GM19324 (cell line): ENCODE measurements around the gene TMEM138.

Source experiments
- ATAC-seq: cut with Tn5 transposase; IDR thresholded peaks from one replicate; pipeline ENCODE4 v1.9.1; 2021; ENCODE audit warnings: mild to moderate bottlenecking, moderate library complexity; ENCODE audit not compliant: unreplicated experiment, low FRiP score

Gene TMEM138

DNA sequence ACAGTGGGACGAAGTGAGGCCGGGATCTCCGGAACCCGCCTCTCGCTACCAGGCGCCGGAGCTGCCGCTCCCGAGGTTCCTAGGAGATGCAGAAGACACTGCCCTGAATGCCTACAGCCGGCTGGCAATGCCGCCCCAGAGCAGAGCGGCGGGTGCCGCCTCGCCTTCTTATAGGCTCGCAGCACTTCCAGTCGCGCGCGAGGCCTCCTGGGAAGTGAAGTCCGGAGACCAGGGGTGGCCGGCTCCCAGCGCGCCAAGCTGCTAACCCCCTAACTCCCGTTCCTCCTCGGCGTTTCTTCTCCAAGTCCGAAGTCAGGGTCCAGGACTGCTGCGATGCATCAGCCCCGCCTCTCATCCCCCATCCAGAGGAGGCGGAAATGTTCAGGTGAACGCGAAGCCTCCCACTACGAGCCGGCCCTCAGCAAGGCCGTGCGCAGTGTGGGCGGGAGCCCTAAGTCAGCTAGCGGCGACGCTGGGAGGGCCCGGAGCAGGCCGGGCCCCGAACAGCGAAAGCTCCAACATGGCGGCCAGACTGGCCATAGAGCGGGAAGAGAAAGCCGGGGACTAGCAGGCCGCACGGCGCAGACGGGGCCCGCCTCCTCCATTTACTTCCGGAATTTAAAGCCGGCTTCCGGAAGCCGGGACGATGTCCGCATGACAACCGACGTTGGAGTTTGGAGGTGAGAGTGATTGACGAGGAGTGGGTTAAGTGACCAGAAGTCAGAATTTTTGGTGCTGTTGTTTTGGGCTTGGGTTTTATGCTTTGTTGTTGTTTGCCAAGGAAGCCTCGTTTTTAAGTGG lies at the start of gene TMEM138, which contains the start of gene CYB561A3:
Gene TMEM138 (plus strand): TSS at position 634 of the 801 bp plus-strand sequence. CDS start 2,017 bp downstream, outside the sequence.
Gene CYB561A3 (minus strand): TSS at position 142 of the 801 bp plus-strand sequence. CDS start 5,169 bp downstream, outside the sequence.
- peak; percentile 94 for ATAC-seq

- no peak for ATAC-seq
Observed at GRCh38 chr11:61315260-61315659, 46.9 kb upstream of the TMEM138 start.

- no peak for ATAC-seq
Observed at GRCh38 chr11:61325649-61326414, 36.3 kb upstream of the TMEM138 start.

DNA sequence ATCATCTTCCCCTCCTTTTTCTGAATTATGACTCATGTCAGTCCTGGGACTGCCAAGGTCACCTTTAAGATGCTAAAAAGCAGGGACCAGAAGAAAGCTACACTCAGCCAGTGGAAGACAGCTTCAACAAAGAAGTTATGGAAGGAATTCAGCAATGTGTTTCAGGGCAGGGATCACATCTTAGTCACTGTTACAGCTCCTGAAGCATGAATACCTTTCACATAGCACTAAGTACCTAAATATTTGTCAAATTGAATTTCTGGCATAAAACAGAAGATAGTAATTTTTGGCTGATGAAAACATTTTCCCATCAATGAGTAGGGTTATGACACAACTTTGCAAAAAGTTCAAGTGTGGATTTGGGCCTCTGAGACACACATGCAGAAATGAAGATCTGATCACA lies 34.5 kb upstream of the TMEM138 start:
- ATAC-seq, result no peak

- no peak for ATAC-seq
Observed at GRCh38 chr11:61328351-61328750, 33.8 kb upstream of the TMEM138 start.

DNA sequence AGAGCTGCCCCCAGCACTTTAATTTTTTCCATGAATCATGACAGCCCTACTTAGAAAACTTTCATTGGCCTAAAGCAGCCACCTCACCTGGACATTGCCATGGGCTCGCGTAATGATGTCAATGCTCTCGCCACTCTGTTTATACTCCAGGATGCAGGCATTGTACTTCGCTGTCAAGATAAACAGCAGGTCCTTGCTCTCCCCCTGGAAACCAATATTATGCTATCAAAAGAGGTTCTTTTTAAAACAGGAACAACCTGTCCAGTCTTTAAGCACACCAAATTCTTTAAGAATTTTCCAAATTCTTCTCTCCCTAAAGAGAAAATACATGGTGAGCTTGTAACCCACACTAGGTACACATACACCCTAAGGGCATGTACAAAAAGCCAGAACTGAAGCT lies 32.3 kb upstream of the TMEM138 start:
- ATAC-seq, result no peak

DNA sequence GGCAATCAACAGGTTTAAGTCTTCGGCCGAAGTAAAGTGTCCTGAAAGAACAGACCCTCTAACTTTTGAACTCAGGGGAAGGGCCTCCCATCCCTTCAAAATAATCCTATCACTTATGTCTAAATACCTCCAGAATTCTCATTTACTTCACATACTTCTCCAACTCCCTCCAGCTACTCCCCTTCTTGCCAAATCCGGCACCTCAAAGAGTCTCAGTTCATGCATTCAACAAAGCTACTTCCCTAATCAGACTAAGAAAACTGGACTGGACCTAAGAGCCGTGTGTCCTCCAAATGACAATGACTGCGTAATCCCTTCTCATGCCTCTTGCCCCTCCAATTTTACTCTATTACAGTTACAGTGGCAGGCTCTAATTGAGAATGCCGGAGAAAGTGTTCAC lies 30.5 kb upstream of the TMEM138 start:
- no peak for ATAC-seq

DNA sequence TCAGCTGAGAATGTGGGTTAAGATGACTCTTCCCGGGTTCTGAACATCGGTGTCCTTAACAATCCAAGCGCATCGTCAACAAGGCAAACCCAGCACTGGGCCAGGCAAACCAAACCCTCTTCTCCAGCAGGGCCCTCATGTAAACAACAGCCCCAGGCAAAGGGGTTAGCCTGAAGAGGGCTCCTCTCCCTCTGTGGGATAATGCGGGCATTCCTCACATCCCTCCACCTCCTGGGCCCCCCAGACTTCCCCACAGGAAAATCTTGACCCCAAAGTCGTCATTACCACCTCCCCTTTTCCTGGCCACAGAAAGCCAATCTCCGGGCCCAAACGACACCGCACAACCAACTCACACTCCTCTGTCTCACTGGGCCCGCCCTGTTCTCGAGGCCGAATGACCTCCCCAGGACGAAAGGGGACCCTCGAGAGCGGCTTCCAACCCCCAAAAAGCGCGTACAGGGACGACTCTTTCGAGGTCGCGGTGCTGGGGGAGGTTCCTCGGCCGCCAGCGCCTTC lies 29.8 kb upstream of the TMEM138 start:
- ATAC-seq, result no peak

DNA sequence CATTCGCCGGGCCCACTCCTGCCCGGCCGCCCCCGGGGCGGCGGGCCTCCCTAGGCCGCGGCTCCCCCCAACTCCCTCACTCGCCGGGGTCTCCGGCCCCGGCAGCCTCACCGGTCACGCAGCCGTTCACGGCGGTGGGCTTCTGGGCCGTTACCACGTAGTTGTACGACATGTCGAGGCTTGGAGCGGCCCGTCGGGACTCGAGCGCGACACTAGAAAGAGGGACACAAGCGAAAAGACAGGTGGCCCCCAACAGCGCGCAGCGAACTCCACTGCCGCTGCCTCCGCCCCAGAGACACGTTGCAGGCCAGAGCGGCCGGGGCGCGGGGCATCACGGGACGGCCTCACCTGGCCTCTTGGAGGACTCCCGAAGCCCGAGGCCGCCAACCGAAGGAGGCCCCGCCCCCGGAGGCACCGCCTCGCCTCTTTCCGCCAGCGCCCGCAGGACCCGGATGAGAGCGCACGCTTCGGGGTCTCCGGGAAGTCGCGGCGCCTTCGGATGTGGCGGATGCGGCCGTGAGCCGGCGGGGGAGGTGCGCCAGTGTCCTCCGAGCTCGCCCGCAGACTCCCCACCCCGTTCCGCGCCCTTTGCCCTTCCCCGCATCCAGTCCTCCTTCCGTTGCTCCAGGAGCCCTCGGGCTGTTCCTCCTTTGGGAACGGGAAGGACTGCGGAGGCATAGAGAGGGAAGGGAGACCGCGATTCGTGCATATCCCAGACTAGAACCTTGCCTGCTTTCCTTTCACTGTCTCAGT lies 29.2 kb upstream of the TMEM138 start, which contains the start of the genes DDB1 and TKFC:
Gene DDB1 (minus strand): TSS at position 309 of the 753 bp plus-strand sequence. CDS start 137 bp downstream, at position 172.
Gene TKFC (plus strand): TSS at position 432 of the 753 bp plus-strand sequence. CDS start 1,501 bp downstream, outside the sequence.
- ATAC-seq, result peak; percentile 86

DNA sequence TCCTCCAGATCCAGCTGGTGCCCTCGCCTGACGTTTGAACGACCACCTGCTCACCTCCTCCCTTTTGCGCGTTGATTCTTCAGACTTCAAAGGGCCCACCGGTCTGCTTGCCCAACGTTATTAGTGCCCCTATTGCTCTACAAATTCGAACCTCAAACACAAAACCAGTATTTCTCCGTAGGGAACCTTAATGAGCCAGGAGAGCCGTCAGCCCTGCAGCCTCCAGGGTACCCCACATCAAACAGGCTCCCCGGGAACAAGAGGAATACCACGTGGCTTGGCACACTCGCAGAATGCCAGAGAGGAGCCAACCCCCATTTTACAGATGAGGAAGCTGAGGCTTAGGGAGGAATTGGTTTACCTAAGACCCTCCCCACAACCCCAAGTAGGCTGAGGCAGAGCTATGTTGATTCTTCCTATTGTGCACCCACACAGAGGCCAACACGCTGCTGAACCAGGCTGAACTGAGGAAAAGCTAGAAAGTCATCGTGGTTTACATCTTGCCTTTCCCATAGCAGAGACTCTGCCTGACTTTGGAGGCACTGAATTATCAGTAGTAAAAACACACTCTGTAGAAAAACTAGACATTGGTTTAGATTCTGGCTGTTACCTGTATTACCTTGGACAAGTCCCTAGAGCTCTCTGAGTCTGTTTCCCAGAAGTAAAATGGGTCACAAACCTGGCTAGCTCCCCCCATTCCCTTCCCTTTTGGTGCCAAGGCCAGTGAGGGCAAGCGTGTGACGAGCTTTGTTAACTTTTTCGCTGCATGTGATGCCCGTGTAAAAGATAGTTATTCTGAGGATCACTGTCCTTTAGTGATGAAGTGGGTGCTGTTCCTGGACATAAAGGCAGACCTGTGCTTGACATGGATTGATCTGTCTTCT lies 28.4 kb upstream of the TMEM138 start:
- no peak for ATAC-seq

- no peak for ATAC-seq
Observed at GRCh38 chr11:61334434-61335354, 27.5 kb upstream of the TMEM138 start.

- ATAC-seq, result no peak
Observed at GRCh38 chr11:61335355-61335710, 26.8 kb upstream of the TMEM138 start.

DNA sequence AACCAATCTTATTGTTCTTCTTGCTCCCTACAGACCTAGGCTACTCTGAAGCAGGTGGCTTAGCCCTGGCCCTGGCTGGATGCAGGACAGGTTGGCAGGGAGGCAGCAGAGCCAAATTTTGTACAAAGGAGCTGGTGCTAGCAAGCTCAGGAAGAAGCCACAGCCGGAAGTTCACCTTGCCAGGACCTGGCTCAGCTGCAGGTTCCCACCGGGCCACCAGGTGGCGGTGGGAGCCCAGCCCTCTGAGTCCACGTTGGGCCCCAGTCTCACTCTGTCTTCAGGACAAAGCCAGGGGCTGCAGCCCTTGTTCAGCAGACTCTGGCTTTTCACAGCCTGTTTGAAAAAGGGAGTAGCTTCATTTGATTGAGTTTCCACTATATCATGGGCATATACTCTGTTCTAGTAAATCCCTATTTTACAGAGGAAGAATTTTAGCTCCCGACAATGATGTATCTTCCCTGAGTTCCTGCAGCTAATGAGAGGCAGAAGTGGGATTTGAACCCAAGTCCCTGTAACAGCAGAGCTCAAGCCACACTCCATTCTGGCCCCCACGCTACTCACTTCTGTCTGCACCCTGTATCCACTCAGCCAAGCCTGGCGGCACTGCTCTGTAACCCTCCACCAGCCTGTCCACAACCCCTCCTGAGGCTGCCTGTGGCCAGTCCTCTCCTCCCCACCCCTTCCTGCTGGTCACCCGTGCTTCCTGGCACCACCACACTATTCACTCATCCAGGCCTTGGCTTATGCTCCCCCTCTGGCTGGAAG lies 25.8 kb upstream of the TMEM138 start:
- no peak for ATAC-seq

GRCh38 chr11:61337706-61338470 lies 24.3 kb upstream of the TMEM138 start:
- no peak for ATAC-seq

GRCh38 chr11:61338783-61339489 lies 23.2 kb upstream of the TMEM138 start:
- no peak for ATAC-seq

DNA sequence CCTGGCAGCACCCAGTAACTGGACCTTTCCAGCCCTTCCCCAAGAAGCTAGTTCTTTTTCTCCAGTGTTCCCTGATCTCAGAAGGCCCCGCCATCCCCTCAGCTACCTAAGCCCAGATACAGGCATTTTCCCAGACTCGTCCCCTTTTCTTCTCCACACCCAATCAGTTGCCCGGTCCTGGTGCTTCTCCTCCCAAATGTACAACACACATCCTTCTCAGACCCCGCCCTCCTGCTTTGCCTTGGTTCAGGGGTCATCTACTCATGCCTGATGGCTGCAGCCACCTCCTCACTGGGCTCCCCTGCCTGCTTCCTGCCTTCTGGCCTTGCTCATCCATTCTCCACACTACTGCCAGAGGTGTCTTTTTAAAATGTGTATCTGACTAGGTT lies 22.7 kb upstream of the TMEM138 start:
- ATAC-seq, result no peak
